HG03064 (cell line): ENCODE data around the gene OSBPL5.

ENCODE experiments used
- ATAC-seq: cut with Tn5 transposase; IDR thresholded peaks from one replicate; pipeline ENCODE4 v1.9.1; 2021; ENCODE audit warnings: low read depth; ENCODE audit not compliant: unreplicated experiment

OSBPL5 gene

DNA sequence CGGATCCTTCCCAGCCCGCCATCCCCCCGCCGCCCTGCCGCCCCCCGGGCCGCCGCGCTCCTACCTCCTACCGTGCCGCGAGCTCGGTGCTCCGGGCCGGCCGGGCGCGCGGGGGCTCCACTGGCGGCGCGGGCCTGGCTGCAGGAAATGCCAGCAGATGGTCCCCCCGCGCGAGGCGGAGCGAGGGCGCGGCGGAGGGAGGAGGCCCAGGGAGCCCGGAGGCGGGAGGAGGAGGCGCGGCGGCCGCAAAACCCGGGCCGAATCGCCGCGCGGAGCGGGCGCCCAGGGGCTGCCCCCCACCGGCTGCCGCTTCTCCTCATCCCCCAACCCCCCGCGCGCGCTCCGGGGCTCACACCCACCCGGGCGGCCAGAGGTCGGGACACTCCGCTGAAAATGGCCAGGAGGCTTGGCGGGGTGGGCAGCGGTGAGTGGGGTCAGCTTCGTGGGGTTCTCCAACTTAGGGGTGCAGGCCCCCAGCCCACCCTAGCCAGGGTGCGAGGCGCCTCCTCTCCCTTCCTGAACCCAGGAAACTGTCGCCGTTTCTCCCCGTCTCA is at the start of gene OSBPL5:
Gene OSBPL5, minus strand, starts transcription at position 159 of the 554 bp plus-strand sequence. CDS start 36,162 bp downstream, outside the sequence.
- ATAC-seq, result no peak

- no peak for ATAC-seq
These were observed 49.2 kb upstream of the OSBPL5 start for GRCh38 chr11:3214420-3214699.

GRCh38 chr11:3213659-3214419 is 48.7 kb upstream of the OSBPL5 start:
- ATAC-seq, result no peak

- ATAC-seq, result no peak
These were observed 43.2 kb upstream of the OSBPL5 start for GRCh38 chr11:3208272-3208671.

GRCh38 chr11:3207526-3208189 is 42.5 kb upstream of the OSBPL5 start:
- no peak for ATAC-seq

GRCh38 chr11:3206922-3207204 is 41.8 kb upstream of the OSBPL5 start:
- ATAC-seq, result no peak

- ATAC-seq, result no peak
These were observed 41.2 kb upstream of the OSBPL5 start for GRCh38 chr11:3206156-3206921.

DNA sequence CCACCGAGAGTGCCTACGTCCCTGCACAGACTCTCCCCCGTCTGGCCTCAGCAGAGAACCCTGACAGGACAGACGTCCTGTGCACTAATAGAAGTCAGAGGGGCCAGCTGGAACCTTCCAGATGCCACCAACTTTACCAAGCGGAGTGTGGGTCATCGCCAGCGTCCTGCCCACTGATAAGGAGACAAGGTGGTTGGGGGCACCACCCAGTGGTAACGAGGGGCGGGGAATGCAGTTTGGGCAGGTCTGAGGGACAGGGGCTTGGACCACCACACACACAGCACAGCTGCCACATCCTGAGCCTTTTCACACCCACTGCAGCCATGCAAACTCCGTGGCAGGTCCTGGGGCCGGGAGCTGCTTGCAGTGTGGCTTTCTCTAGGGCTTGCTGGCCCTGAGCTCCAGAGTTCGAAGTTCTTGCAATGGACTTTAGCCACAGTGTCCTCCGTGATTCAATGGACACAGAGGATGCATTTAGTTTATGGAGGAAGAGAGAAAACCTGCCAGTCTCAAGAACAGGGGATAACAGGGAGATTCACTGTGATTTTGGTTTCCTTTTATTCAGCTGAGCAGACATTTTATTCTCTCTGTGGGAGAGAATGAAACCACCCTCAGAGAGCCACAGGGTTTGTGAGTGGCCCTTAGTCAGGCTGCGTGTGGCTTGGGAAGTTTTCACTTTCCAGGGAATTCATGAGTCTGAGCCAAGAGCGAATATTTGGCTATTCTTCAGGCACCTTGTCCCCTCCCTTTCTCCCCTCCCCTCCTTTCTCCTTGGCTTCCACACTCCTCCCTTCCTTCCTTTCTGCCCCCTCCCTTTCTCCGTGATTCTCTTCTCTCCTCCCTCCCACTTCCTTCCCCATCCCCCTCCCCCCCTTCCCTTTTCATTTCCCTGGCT is 40.4 kb upstream of the OSBPL5 start:
- no peak for ATAC-seq

- ATAC-seq, result no peak
These were observed 39.3 kb upstream of the OSBPL5 start for GRCh38 chr11:3204141-3205015.

DNA sequence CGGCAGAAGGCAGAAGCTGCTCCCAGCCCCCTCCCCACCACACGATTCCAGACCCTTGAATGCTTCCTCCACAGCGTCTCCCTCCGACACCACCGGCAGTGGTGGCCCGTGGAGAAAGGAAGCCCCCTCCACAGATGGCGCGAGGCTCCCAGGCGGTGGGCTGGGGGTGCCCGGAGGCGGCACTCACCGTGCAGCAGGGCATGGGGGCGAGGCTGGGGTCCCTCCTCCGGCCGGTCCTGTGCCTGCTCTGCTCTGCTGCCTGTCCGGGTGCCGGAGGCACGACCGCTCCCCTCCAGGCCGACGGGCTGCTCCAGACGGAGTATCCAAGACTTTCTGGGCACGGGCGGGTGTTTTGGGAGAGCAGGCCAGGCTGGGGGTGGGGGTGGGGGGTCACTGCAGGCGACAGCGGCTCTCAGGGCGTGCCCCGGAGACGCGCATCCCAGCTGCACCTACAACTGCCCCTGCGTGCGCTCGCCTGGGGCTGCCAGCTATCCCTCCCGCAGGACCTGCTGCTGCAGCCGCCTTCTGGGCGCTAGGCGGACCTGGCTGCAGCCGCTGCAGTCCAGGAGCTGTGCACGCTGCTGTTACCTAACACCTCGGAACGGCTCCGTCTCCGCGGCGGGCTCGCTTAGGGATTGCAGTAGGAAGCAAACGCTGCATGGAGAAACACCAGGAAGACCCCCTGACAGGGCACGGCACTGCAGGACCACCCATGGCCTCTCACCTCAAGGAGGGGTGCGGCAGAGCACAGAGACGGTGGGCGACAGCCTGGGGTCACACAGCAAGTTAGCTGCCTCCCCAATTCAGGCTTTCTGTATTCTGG is 38.3 kb upstream of the OSBPL5 start:
- no peak for ATAC-seq

GRCh38 chr11:3202759-3203158 is 37.6 kb upstream of the OSBPL5 start:
- ATAC-seq, result no peak

GRCh38 chr11:3202305-3202704 is 37.2 kb upstream of the OSBPL5 start:
- no peak for ATAC-seq

- no peak for ATAC-seq
These were observed 36.6 kb upstream of the OSBPL5 start for GRCh38 chr11:3201677-3202181.

DNA sequence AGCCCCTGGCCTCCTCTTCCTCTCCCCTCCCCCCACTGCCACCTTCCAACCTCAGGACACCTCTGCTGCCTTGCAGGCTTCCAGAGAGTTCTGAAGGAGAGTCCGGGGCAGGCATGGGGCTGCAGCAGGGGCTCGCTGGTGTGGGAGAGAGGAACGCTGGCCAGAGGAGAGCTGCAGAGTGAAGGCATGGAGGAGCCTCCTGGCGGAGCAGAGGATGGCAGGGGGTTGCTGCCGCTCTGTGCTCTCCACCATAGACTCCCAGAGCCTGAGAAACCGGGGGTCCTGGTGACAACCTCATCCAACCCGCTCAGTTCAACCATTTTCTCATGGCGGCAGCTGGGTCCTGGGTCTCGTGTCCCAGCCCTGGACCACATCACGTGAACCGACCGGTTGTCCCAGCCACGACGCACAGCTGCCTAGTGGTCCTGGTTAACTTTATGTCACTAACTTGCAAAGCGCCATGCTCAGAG is 36.0 kb upstream of the OSBPL5 start:
- ATAC-seq, result no peak

- no peak for ATAC-seq
These were observed 35.4 kb upstream of the OSBPL5 start for GRCh38 chr11:3200388-3201111.

GRCh38 chr11:3199537-3200295 is 34.6 kb upstream of the OSBPL5 start:
- ATAC-seq, result no peak

DNA sequence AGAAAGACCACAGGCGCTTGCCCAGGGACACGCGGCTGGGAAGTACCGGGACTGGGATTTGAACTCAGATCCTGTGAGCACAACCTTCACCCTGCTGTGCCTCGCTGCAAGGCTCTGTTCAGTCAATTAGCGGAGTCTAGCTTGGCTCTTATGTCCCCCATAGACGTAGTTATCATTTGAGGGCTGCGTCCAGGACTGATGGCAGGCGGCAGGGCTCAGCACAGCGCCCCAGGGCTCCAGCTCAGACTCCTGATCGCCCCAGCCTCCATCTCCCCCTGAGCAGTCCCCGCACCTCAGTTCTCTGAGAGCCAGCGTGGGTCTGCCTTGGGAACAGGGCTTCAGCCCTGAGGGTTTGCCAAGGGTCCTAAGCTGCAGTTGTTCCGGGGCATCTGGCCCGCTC is 33.7 kb upstream of the OSBPL5 start:
- no peak for ATAC-seq
